ENCODE results near the gene FOXO3.

Gene FOXO3

DNA sequence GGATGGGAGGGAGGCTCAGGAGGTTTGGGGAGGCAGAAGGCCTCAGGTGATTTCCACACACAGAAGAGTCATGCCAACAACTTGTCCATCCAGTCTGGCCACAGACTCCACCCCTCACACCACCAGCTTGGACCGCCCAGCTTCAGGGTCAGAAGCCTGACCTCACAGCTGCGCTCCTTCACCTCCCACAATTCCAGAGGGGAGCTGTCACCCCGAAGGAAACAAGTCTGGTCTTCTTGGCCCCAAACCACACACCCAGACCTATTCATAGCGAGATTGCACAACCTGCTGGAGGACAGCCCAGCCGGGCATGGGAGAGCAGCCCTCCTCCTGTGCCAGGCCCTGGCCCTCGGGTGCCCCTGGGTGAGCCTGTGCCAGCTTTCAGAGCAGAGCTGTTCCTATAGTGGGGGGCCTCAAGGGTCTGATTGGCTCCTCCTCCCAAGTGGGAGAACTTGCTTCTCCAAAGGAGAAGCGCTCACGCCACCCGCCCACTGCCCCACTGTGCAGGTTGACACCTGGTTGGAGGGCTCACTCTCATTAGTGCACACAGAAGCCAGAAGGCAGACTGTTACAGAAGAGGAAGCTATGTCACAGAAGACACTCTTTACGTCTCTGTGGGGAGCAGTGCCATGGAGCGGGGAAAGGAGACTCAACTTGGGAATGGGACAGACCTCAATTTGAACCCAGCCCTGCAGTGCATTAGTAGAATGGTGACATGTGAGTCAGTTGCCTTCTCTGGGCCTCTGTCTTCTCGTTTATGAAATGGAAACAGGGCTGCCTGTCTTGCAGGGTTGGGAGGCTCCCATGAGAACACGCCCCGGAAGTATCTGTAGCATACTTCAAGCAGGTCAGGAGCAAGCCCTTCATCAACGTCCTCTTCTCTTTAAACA, 128.8 kb downstream of the FOXO3 start:
- DNase-seq, result no peak

- no peak for DNase-seq
Measured at GRCh38 chr6:108690326-108691049, 129.8 kb downstream of the FOXO3 start.

DNA sequence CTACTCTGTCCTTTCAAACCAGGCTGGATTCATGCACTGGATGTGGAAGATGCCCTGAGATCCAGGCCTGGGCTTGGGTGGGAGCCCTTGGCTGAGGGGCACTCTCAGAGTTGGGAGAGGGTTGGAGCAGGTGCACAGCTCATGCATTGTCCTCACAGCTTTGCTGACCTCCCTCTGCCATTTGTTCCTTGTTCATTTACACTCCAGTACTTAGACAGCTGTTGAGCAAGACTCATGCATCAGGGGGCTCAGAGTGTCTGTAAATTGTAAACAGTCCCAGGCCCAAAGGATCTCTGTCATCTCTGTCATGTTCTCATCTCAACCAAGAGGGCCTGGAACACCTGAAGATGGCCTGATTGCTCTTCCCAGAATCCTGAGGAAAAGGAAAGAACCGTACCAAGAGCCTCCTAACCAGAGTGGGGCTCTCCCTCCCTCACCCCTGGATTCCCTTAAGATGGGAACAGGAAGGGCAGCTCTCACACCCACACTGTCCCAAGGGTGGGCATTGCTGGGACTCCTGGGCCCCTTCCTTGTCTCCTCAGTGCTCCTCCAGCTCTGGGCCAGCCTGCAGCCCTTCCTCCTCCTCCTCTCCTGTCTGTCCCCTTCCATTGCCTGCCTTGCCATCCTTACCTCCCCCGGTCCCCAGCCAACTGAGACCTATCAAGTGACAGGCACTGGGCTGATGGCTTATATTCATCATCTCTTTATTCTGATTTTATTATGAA, 132.9 kb downstream of the FOXO3 start:
- DNase-seq, result no peak

- DNase-seq, result no peak
Measured at GRCh38 chr6:108694816-108695215, 134.1 kb downstream of the FOXO3 start.

GRCh38 chr6:108697561-108698161, 136.9 kb downstream of the FOXO3 start:
- DNase-seq, result no peak

GRCh38 chr6:108698593-108699289, 138.0 kb downstream of the FOXO3 start:
- no peak for DNase-seq

DNA sequence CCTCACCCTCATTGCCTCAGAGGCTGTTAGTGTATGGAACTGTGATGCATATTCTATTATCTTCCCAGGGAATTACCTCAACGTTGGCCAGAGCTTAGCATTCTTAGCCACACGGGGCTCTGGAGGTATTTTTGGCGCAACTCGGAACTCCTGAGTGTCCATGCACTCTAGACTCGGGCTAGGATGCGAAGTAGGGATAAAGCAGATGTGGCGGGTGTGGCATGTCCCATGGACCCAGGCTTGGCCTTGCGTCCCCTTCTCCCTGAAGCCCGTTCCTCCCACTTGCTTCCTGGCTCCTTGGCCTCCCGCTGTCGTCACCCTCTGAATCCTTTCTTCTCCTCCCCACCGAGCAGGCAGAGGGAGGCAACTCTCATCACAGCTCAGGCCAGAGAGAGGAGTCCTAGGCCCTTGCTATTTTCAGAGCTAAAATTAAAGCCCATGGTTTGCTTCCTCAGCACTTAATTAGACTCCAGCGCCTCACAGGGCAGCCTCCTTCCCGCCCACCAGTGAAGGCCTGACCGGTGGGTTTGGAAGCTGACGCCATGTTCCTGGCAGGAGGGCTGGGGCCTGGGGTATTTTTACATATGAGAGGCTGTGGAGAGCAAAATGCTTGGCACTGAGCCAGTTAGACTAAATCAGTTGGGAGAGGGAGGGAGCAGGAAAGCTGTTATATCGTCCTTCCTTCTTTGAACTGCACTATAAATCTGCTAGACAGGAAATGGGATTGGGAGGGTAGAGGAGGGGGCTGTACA, 138.7 kb downstream of the FOXO3 start:
- no peak for DNase-seq

GRCh38 chr6:108702106-108702851, 141.6 kb downstream of the FOXO3 start:
- no peak for DNase-seq

DNA sequence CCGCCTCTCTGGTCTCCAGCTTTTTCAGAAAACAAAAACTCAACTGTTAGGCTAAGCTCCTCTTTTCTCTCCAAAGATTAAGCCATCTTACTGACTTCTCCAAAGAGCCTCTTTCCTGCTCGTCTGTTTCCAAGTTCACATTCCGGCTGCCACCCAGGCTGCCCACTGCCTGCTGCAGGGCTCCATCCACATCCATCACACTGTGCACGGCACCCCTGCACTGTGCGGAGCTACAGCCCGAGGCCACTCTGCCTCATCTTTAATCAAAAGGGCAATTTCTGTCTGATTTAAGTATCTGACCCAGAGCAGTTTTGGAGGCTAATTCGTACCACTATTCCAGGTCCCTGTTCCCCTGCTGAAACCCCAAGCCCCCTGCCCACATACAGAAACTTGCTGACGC, 145.9 kb downstream of the FOXO3 start:
- no peak for DNase-seq

DNA sequence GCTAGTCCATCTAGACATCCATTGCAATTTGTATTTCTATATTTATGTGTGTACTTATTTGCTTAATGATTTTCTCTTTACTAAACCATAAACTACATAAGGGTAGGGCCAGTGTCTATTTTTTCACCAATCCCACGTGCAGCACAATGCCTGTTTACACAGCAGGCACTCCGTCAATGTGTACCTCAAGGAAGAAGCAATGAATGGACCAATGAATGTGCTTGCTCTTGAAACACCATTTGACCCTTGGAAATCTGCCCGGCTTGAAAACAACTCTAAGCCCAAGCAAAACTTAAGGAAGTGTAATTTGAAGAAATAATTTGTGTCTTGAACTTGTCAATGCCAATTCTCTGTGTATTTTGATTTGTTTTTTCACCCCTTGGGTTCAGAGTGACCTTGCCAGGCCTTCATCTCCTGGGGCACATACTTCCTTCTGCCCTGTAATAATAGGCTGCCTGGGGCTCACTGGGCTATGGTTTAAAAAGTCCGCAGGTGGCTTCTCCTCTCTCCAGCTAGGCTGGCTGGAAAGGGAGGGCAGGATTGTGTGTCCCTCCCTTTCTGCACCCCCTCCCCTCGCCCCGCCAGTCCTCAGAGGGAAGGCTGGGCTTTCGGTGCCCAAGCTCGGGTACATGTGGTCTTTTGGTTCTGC, 146.7 kb downstream of the FOXO3 start:
- no peak for DNase-seq

DNA sequence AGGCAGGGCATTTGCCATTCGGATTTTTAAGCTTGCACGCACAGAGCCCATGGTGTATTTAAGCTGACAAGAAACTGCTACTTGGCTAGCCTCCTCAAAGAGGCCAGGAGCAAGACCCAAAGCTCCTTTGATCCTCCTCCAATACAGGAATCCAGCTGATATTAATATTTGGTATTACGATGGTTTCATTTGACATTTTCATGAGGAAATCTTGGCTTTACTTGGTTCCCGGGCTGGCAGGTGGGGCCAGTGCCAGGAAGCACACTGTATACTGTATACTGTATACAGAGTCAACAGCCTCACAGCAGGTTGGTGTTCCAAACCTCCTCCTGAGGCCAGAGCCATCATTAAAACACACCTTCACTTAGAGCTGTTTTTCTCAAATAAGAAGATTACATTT, 149.3 kb downstream of the FOXO3 start:
- DNase-seq, result no peak

DNA sequence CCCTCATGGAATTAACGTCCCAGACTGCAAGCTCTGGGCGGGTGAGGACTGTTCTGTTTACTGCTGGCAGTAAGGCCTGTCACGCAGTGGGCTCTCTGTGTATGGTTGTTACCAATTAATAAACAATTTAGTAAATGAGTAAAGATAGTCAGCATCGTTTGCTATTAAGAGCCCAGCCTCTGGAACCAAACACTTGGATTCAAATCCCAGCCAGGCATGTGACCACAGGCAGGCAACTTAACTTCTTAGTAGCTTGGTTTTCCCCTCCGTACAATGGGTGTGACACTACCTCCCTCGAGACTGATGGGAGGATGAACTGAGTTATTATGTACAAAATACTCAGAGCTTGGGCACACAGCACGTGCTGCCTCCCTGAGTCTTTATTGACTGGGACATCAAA, 149.8 kb downstream of the FOXO3 start:
- no peak for DNase-seq

DNA sequence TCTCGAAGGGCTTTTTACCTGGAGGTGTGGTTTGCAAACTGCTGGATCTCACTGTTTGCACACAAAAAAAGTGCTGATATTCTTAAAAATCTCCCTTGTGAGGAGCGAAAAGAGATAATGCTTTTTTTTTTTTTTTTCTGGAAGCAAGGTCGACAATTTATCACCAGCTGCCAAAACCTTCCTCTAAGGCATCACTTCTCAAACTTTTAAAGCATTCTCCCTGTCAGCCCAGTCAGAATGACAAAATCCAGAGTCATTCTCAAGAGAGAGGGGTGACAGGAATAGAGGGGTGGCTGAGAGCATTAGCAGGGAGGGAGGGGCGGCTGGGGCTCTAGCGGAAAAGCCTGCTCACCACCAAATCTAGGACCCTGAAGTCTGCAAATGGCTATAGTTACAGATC, 150.4 kb downstream of the FOXO3 start:
- DNase-seq, result no peak

GRCh38 chr6:108711826-108712225, 151.1 kb downstream of the FOXO3 start:
- no peak for DNase-seq

DNA sequence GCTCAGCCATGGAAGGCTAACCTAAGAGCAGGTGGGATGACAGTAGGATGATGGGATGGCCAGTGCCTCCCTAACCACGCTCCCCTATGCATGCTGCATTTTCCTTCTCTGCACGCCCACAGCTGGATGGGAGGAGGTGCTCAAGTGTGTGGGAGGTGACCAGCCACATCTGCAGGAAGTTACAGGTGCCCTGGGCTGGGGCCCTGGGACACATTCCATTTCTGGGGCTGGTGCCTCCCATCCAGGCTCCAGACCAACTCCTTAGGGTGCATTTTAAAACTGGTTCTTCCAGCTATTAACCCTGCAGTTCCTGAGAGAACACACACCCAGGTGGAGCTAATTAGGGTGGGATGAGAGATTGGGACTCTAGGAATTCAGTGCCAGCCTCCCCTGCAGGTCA, 152.2 kb downstream of the FOXO3 start:
- no peak for DNase-seq

- DNase-seq, result no peak
Measured at GRCh38 chr6:108714101-108714765, 153.5 kb downstream of the FOXO3 start.

DNA sequence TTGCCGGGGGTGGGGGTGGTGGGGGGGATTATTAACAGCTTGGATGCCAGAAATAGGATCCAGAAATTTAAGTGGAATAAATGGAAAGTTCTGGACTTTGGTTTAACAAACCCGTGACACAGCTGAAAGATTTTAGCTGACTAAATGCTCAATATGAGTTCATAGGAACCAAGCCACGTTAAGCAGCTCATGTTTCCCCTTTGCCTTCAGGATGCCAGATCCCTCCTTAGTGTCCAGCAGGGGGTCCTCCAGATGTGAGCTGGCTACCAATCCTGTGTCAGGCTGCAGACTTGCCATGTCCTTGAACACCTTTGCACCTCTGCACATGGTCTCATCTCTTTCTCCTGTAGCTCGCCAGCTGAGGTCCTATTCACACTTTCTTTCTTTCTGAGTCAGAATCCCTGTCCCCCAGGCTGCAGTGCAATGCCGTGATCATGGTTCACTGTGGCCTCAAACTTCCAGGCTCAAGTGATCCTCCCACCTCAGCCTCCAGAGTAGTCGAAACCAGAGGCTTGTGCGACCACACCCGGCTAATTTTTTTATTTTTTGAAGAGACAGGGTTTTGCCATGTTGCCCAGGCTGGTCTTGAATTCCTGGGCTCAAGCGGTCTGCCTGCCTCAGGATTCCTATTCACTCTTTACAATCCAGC, 154.2 kb downstream of the FOXO3 start:
- no peak for DNase-seq

DNA sequence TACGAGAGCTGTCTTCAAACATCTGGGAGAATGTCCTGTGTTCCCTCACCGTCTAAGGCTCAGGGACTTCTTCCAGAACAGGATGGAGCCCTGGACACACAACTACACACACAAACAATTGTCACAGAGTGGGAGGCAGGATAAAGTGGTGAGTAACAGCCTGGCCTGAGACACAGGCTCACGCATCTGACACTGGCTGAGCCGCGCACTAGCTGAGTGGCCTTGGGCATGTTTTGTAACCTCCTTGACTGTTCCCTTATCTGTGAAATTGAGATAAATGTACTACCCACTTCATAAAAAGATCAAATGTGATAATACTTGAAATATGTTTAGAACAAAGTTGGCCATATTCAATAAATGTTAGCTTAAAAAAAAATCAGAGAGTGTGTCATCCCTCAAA, 155.1 kb downstream of the FOXO3 start:
- DNase-seq, result no peak
